OCI-LY7 (cell line): ENCODE results near the gene IRF7. TPM values are rescaled to one million over a fixed set of nuclear protein-coding genes. Genes with fewer than 3 reads are reported as not detected.

Experiments used
- BruUV-seq: library from RNA; stranded (reverse); fragments of 400-500 nt; replicated peaks from 2 replicates; lab custom pipeline; 2021; lab: Mats Ljungman, UMichigan
- CTCF ChIA-PET: fragments of 300-600 bp; sonication (Branson Sonifier 250); formaldehyde crosslinking; loops from one replicate; lab custom pipeline; 2022; ENCODE audit warnings: antibody characterized with exemption; ENCODE audit not compliant: unreplicated experiment; lab: Charles Lee
- POLR2A ChIA-PET: fragments of 300-600 bp; sonication (Branson Sonifier 250); formaldehyde crosslinking; loops from one replicate; lab custom pipeline; 2022; ENCODE audit warnings: antibody characterized with exemption; lab: Charles Lee
- DNase-seq: peaks from one replicate; pipeline ENCODE4 v3.0.0-alpha.2; 2015; ENCODE audit warnings: low spot score
- H2AFZ ChIP-seq: fragments of 200-600 bp; sonication (generic), shearing (Covaris generic); 2 replicates; pipeline ENCODE4 v1.6.1; 2014; ENCODE audit warnings: mild to moderate bottlenecking, antibody characterized with exemption, low read length, moderate library complexity
- H3K27ac ChIP-seq: fragments of 200-600 bp; sonication (generic); 2 replicates; pipeline ENCODE4 v1.5.1; 2014; ENCODE audit warnings: mixed run types, low read depth, mild to moderate bottlenecking, moderate library complexity, low read length, inconsistent platforms; ENCODE audit not compliant: poor library complexity, severe bottlenecking
- H3K36me3 ChIP-seq: fragments of 200-600 bp; sonication (generic); 2 replicates; pipeline ENCODE4 v1.6.1; 2014; ENCODE audit warnings: mild to moderate bottlenecking, antibody characterized with exemption, low read length, moderate library complexity, mixed read lengths; ENCODE audit not compliant: insufficient read depth
- H3K4me1 ChIP-seq: fragments of 200-600 bp; sonication (generic); 2 replicates; pipeline ENCODE4 v1.5.1; 2014; ENCODE audit warnings: mild to moderate bottlenecking, low read length; ENCODE audit not compliant: insufficient read depth, poor library complexity, severe bottlenecking
- H3K4me2 ChIP-seq: fragments of 200-600 bp; sonication (generic); 2 replicates; pipeline ENCODE4 v1.6.1; 2014; ENCODE audit warnings: mild to moderate bottlenecking, low read length
- H3K4me3 ChIP-seq: fragments of 200-600 bp; sonication (generic); 2 replicates; pipeline ENCODE4 v1.5.1; 2014; ENCODE audit warnings: mild to moderate bottlenecking, low read depth, low read length; ENCODE audit not compliant: poor library complexity, severe bottlenecking
- H3K79me2 ChIP-seq: fragments of 200-600 bp; sonication (generic); 2 replicates; pipeline ENCODE4 v1.6.1; 2016; ENCODE audit warnings: low read depth, mild to moderate bottlenecking, low read length, moderate library complexity, mixed read lengths; ENCODE audit not compliant: insufficient read depth
- H3K9me2 ChIP-seq: fragments of 200-600 bp; sonication (generic); 2 replicates; pipeline ENCODE4 v1.6.1; 2016; ENCODE audit warnings: mild to moderate bottlenecking, low read length, mixed read lengths; ENCODE audit not compliant: insufficient read depth
- H3K9me3 ChIP-seq: fragments of 200-600 bp; sonication (generic); 2 replicates; pipeline ENCODE4 v1.6.1; 2014; ENCODE audit warnings: mild to moderate bottlenecking, mixed run types, low read length, mixed read lengths
- H4K20me1 ChIP-seq: fragments of 200-600 bp; sonication (generic); 2 replicates; pipeline ENCODE4 v1.6.1; 2014; ENCODE audit warnings: mild to moderate bottlenecking, antibody characterized with exemption, low read length, moderate library complexity, mixed read lengths; ENCODE audit not compliant: insufficient read depth
- CTCF ChIP-seq: fragments of 200-600 bp; sonication (generic); conservative IDR thresholded peaks from 2 replicates; pipeline ENCODE4 v1.5.1; 2014; ENCODE audit warnings: mild to moderate bottlenecking, antibody characterized with exemption, low read length, moderate library complexity, mixed read lengths
- EZH2phosphoT487 ChIP-seq: fragments of 200-600 bp; sonication (generic); IDR thresholded peaks from 2 replicates; pipeline ENCODE4 v1.6.1; 2018; ENCODE audit warnings: low read depth, borderline replicate concordance, mild to moderate bottlenecking, mixed run types, antibody characterized with exemption, low read length, moderate library complexity, mixed read lengths
- intact Hi-C: fragments of 100-400 bp; cut with micrococcal nuclease; formaldehyde crosslinking; loops from one replicate; pipeline ENCODE4 v1.10.0; 2022; ENCODE audit not compliant: unreplicated experiment
- total RNA-seq, 2 experiments: library from RNA; depleted of rRNA in 1 of 2; stranded (reverse); fragments of >200 nt in 1 of 2; shearing (Covaris generic) in 1 of 2; gene quantifications; 2 replicates each; pipeline ENCODE4 v1.2.3, GENCODE V29; 2014 to 2022

Gene IRF7
- total RNA-seq, 2 experiments from 2014 or later, result 15.8 to 18.7 TPM

- DNase-seq, result no peak
- ChIA-PET POLR2A (interaction anchor here (0.6 kb wide), 1 partner anchor 148 kb away, joined by 7 read pairs; the partner anchor contains the start of gene GATD1), CTCF (no interaction called here)
- H3K9me3 ChIP-seq, result no peaks in the 10 kb centered on the region
- H3K9me2 ChIP-seq, result no peaks in the 10 kb centered on the region
- no peak overlapping the region for H2AFZ ChIP-seq
- BruUV-seq, result no TSS peak
- H3K4me2 ChIP-seq, result no peak overlapping the region
- intact Hi-C loops, result no loop called here
- no peak overlapping the region for H3K4me3 ChIP-seq
- no peak overlapping the region for H3K27ac ChIP-seq
- peaks cover 9% of the 10 kb centered on the region; the same call in 1 of the 2 replicates for H3K36me3 ChIP-seq
- H4K20me1 ChIP-seq, result no peaks in the 10 kb centered on the region
- no peaks in the 10 kb centered on the region for H3K4me1 ChIP-seq
- H3K79me2 ChIP-seq, result no peaks in the 10 kb centered on the region
- no peak for TF ChIP-seq EZH2phosphoT487
- no peak for TF ChIP-seq CTCF
These were observed 13.5 kb upstream of the IRF7 start for GRCh38 chr11:629237-629583.

GRCh38 chr11:628056-628455 lies 12.3 kb upstream of the IRF7 start:
- Histone ChIP-seq H2AFZ (no peak overlapping the region), H3K27ac (no peak overlapping the region), H3K9me3 (no peaks in the 10 kb centered on the region), H3K4me3 (no peak overlapping the region), H3K4me1 (no peaks in the 10 kb centered on the region), H3K79me2 (no peaks in the 10 kb centered on the region), H4K20me1 (no peaks in the 10 kb centered on the region), H3K4me2 (no peak overlapping the region), H3K9me2 (no peaks in the 10 kb centered on the region), H3K36me3 (peaks cover 8% of the 10 kb centered on the region; the same call in 1 of the 2 replicates)
- TF ChIP-seq EZH2phosphoT487, result no peak
- TF ChIP-seq CTCF, result no peak
- intact Hi-C loops, result no loop called here
- ChIA-PET CTCF (no interaction called here), POLR2A (no interaction called here)
- no TSS peak for BruUV-seq
- DNase-seq, result no peak

GRCh38 chr11:627308-627576 lies 11.5 kb upstream of the IRF7 start:
- BruUV-seq, result no TSS peak
- H3K4me2 ChIP-seq, result no peak overlapping the region
- ChIA-PET POLR2A (no interaction called here), CTCF (no interaction called here)
- no peak for DNase-seq
- no peaks in the 10 kb centered on the region for H3K79me2 ChIP-seq
- no peak for TF ChIP-seq CTCF
- no peak for TF ChIP-seq EZH2phosphoT487
- no peaks in the 10 kb centered on the region for H3K36me3 ChIP-seq
- no peaks in the 10 kb centered on the region for H3K9me2 ChIP-seq
- H3K4me3 ChIP-seq, result no peak overlapping the region
- H2AFZ ChIP-seq, result no peak overlapping the region
- no peaks in the 10 kb centered on the region for H3K4me1 ChIP-seq
- H4K20me1 ChIP-seq, result no peaks in the 10 kb centered on the region
- H3K27ac ChIP-seq, result no peak overlapping the region
- H3K9me3 ChIP-seq, result no peaks in the 10 kb centered on the region
- intact Hi-C loops, result no loop called here
